AG20443 (cell line): ENCODE data around the gene WASF2.

Experiments used
- DNase-seq: peaks from one replicate; pipeline ENCODE4 v3.0.0; 2012; ENCODE audit warnings: low spot score, mixed read lengths

The WASF2 gene

GRCh38 chr1:27358038-27358927 is 131.7 kb downstream of the WASF2 start:
- DNase-seq = no peak

- DNase-seq = peak; percentile 88
Measured at GRCh38 chr1:27357281-27358037, 132.5 kb downstream of the WASF2 start.

- DNase-seq = no peak
Measured at GRCh38 chr1:27356619-27357280, 133.2 kb downstream of the WASF2 start.

- no peak for DNase-seq
Measured at GRCh38 chr1:27356277-27356618, 133.7 kb downstream of the WASF2 start.

GRCh38 chr1:27355683-27356082 is 134.3 kb downstream of the WASF2 start:
- DNase-seq = no peak
